ENCODE measurements around the gene NXN. TPM values are rescaled to one million over a fixed set of nuclear protein-coding genes. Genes with fewer than 3 reads are reported as not detected.
"Not testable (repeated sequence)": the region's sequence is repeated elsewhere in the genome, so short reads cannot be mapped to it uniquely, and the experiment has no call there.

NXN gene
- total RNA-seq, 6 experiments from 2014 or later: 2.7 to 9.5 (median 8.0) TPM

GRCh38 chr17:811051-811784 lies 168.4 kb downstream of the NXN start:
- ATAC-seq (no peak), DNase-seq (no peak)
- no peak overlapping the region for H3K27ac ChIP-seq
- WGBS (ENCODE audit: insufficient coverage, low coverage, low lambda C conversion rate, missing lambda C conversion rate): 65% methylated on average over 14 of the region's 29 CpGs
- no peak overlapping the region for H3K4me3 ChIP-seq
- H3K36me3 ChIP-seq: no peaks in the 10 kb centered on the region
- no peaks in the 10 kb centered on the region for H3K9me3 ChIP-seq
- no peaks in the 10 kb centered on the region for H3K27me3 ChIP-seq
- intact Hi-C loops (cut with DNase I): no loop called here
- TF ChIP-seq CTCF (IDR thresholded peaks at IDR 0.05) (no peak), POLR2A (IDR thresholded peaks at IDR 0.05) (no peak)
- H3K4me1 ChIP-seq: no peaks in the 10 kb centered on the region

GRCh38 chr17:807523-808294 lies 171.9 kb downstream of the NXN start:
- no peak overlapping the region for H3K27ac ChIP-seq
- WGBS (ENCODE audit: insufficient coverage, low coverage, low lambda C conversion rate, missing lambda C conversion rate): no CpG with 5 or more reads among the region's 28 CpGs
- no peak for DNase-seq
- H3K27me3 ChIP-seq: no peaks in the 10 kb centered on the region
- no peak overlapping the region for H3K4me3 ChIP-seq
- intact Hi-C loops (cut with DNase I): no loop called here
- no peak for TF ChIP-seq POLR2A (IDR thresholded peaks at IDR 0.05)
- no peak for TF ChIP-seq CTCF (IDR thresholded peaks at IDR 0.05)
- no peaks in the 10 kb centered on the region for H3K9me3 ChIP-seq
- no peak for ATAC-seq
- H3K4me1 ChIP-seq: no peaks in the 10 kb centered on the region
- no peaks in the 10 kb centered on the region for H3K36me3 ChIP-seq

- no peaks in the 10 kb centered on the region for H3K4me1 ChIP-seq
- no peak for ATAC-seq
- TF ChIP-seq POLR2A (IDR thresholded peaks at IDR 0.05) (no peak), CTCF (IDR thresholded peaks at IDR 0.05) (no peak)
- no peaks in the 10 kb centered on the region for H3K27me3 ChIP-seq
- WGBS (ENCODE audit: insufficient coverage, low coverage, low lambda C conversion rate, missing lambda C conversion rate): 80% methylated on average over 2 of the region's 33 CpGs
- no peak overlapping the region for H3K4me3 ChIP-seq
- H3K36me3 ChIP-seq: no peaks in the 10 kb centered on the region
- H3K9me3 ChIP-seq: no peaks in the 10 kb centered on the region
- intact Hi-C loops (cut with DNase I): no loop called here
- no peak overlapping the region for H3K27ac ChIP-seq
- no peak for DNase-seq
Measured at GRCh38 chr17:806781-807522, 172.6 kb downstream of the NXN start.

GRCh38 chr17:806346-806745 lies 173.2 kb downstream of the NXN start:
- no peaks in the 10 kb centered on the region for H3K27me3 ChIP-seq
- intact Hi-C loops (cut with DNase I): no loop called here
- no peak overlapping the region for H3K4me3 ChIP-seq
- H3K9me3 ChIP-seq: no peaks in the 10 kb centered on the region
- TF ChIP-seq CTCF (IDR thresholded peaks at IDR 0.05) (no peak), POLR2A (IDR thresholded peaks at IDR 0.05) (no peak)
- WGBS (ENCODE audit: insufficient coverage, low coverage, low lambda C conversion rate, missing lambda C conversion rate): 73% methylated on average over 10 of the region's 13 CpGs
- no peaks in the 10 kb centered on the region for H3K36me3 ChIP-seq
- H3K4me1 ChIP-seq: peaks cover 0 to 3% (median 0%) of the 10 kb centered on the region in 4 donors
- ATAC-seq (no peak), DNase-seq (no peak)
- H3K27ac ChIP-seq: no peak overlapping the region

- H3K27ac ChIP-seq; H3K4me1 ChIP-seq; H3K4me3 ChIP-seq; DNase-seq; intact Hi-C loops (cut with DNase I); ATAC-seq; H3K36me3 ChIP-seq; H3K9me3 ChIP-seq; H3K27me3 ChIP-seq: not testable (repeated sequence)
- no CpG with 5 or more reads among the region's 23 CpGs for WGBS (ENCODE audit: insufficient coverage, low coverage, low lambda C conversion rate, missing lambda C conversion rate)
Measured at GRCh38 chr17:805886-806285, 173.7 kb downstream of the NXN start.
